Gastroesophageal sphincter (tissue), 4 donors: ENCODE measurements around the gene POLR2M. TPM values are rescaled to one million over a fixed set of nuclear protein-coding genes. Genes with fewer than 3 reads are reported as not detected.

Experiments used
- ATAC-seq: fragments of 150-250 bp; one replicate; pipeline ENCODE4 v1.9.1; 2016; ENCODE audit warnings: mild to moderate bottlenecking, moderate library complexity
- H3K27ac ChIP-seq, 4 donors: fragments of 200-600 bp; sonication (generic) in 3 of 4; 1 replicate in 3 of 4; 2 replicates in 1 of 4; pipeline ENCODE4 v1.5.1; 2016 to 2019
- H3K27me3 ChIP-seq: fragments of 200-600 bp; sonication (generic); one replicate; pipeline ENCODE4 v1.5.1; 2019
- H3K36me3 ChIP-seq, 2 donors: fragments of 200-600 bp; sonication (generic); one replicate each; pipeline ENCODE4 v1.5.1; 2019; ENCODE audit warnings: control low read depth in 1 of 2
- H3K4me1 ChIP-seq, 3 donors: fragments of 200-600 bp; sonication (generic); 1 replicate in 2 of 3; 2 replicates in 1 of 3; pipeline ENCODE4 v1.5.1; 2016 to 2019; ENCODE audit warnings: control low read depth in 2 of 3
- H3K4me3 ChIP-seq, 2 donors: fragments of 200-600 bp; sonication (generic); one replicate each; pipeline ENCODE4 v1.5.1; 2019; ENCODE audit warnings: mild to moderate bottlenecking in 1 of 2, moderate library complexity in 1 of 2
- H3K9me3 ChIP-seq, 3 donors: fragments of 200-600 bp; sonication (generic); one replicate each; pipeline ENCODE4 v1.5.1; 2017 to 2019; ENCODE audit warnings: control low read depth in 2 of 3
- EP300 ChIP-seq: sonication (generic); formaldehyde crosslinking; IDR thresholded peaks from one replicate; pipeline ENCODE4 v1.6.1; 2017; ENCODE audit warnings: antibody characterized with exemption, mild to moderate bottlenecking
- POLR2A ChIP-seq, 2 donors: fragments of 450-650 bp; IDR thresholded peaks; one replicate each; pipeline ENCODE4 v1.6.1; 2017; ENCODE audit warnings: antibody characterized with exemption in 2 of 2, mild to moderate bottlenecking in 2 of 2, moderate library complexity in 1 of 2
- POLR2AphosphoS5 ChIP-seq: sonication (generic); formaldehyde crosslinking; IDR thresholded peaks from one replicate; pipeline ENCODE4 v1.6.1; 2017; ENCODE audit warnings: antibody characterized with exemption
- WGBS, 2 donors: methylation state at CpG; one replicate each; pipeline ENCODE4 v1.1.5; 2018; ENCODE audit warnings: low coverage in 1 of 2; 5-methylcytosine and 5-hydroxymethylcytosine counted together
- total RNA-seq, 4 donors: library from RNA; depleted of rRNA; stranded (reverse); fragments of >200 nt; gene quantifications; one replicate each; pipeline ENCODE4 v1.1.0, GENCODE V29; 2016
- TF ChIP-seq, protein P1 (sequence below), 4 experiments: fragments of 200-600 bp in 2 of 4; fragments of 450-650 bp in 2 of 4; sonication (generic) in 1 of 4; IDR thresholded peaks; one replicate each; pipeline ENCODE4 v1.5.1; 2017 to 2019; ENCODE audit warnings: antibody characterized with exemption in 4 of 4, mild to moderate bottlenecking in 2 of 4, moderate library complexity in 2 of 4

Gene POLR2M
- total RNA-seq, 4 donors from 2014 or later: 47.3 to 80.5 (median 59.0) TPM

DNA sequence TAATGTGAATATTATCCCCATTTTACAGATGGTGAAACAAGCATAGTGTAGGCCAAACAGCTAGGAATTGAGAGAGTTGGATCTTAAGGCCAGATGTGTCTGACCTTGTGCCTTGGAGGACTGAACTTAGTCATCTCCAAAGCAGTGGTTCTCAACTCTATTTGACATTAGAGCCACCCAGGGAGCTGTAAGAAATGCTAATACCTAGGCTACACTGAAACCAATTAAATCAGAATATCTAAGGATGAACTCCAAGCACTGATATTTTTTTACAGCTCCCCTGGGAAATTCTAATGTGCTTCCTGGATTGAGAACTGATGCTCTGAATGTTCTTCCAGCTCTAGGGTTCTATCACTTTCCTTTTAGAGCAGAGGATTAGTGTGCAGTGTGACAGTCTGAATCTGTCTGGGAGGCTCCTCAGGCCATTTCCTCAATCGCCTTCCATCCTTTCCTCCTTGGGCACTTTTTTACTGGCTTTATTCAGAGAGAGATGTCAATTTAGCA, 32.3 kb downstream of the POLR2M start:
- Histone ChIP-seq H3K4me1 (no peaks in the 10 kb centered on the region), H3K27me3 (no peaks in the 10 kb centered on the region), H3K27ac (no peak overlapping the region), H3K9me3 (no peaks in the 10 kb centered on the region), H3K4me3 (no peak overlapping the region), H3K36me3 (no peaks in the 10 kb centered on the region)
- no peak for ATAC-seq
- WGBS, 2 donors: 100% methylated on average over 1 of the region's 1 CpG; no CpG with 5 or more reads in 1 of the 2 donors
- no peak for TF ChIP-seq EP300
- TF ChIP-seq, protein P1, sequence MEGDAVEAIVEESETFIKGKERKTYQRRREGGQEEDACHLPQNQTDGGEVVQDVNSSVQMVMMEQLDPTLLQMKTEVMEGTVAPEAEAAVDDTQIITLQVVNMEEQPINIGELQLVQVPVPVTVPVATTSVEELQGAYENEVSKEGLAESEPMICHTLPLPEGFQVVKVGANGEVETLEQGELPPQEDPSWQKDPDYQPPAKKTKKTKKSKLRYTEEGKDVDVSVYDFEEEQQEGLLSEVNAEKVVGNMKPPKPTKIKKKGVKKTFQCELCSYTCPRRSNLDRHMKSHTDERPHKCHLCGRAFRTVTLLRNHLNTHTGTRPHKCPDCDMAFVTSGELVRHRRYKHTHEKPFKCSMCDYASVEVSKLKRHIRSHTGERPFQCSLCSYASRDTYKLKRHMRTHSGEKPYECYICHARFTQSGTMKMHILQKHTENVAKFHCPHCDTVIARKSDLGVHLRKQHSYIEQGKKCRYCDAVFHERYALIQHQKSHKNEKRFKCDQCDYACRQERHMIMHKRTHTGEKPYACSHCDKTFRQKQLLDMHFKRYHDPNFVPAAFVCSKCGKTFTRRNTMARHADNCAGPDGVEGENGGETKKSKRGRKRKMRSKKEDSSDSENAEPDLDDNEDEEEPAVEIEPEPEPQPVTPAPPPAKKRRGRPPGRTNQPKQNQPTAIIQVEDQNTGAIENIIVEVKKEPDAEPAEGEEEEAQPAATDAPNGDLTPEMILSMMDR (IDR thresholded peaks at IDR 0.05): no peak
- TF ChIP-seq POLR2AphosphoS5: no peak
- TF ChIP-seq POLR2A (IDR thresholded peaks at IDR 0.05): no peak

GRCh38 chr15:57740048-57740447, 33.5 kb downstream of the POLR2M start:
- Histone ChIP-seq H3K4me1 (no peaks in the 10 kb centered on the region), H3K9me3 (no peaks in the 10 kb centered on the region), H3K27ac (no peak overlapping the region), H3K36me3 (no peaks in the 10 kb centered on the region), H3K4me3 (no peak overlapping the region), H3K27me3 (no peaks in the 10 kb centered on the region)
- ATAC-seq: no peak
- WGBS, 2 donors: no CpG with 5 or more reads among the region's 4 CpGs
- no peak for TF ChIP-seq POLR2AphosphoS5
- TF ChIP-seq EP300: no peak
- no peak for TF ChIP-seq POLR2A (IDR thresholded peaks at IDR 0.05)
- TF ChIP-seq, protein P1 (IDR thresholded peaks at IDR 0.05): no peak

- TF ChIP-seq EP300 (no peak), POLR2A (IDR thresholded peaks at IDR 0.05) (no peak), POLR2AphosphoS5 (no peak)
- TF ChIP-seq, protein P1 (IDR thresholded peaks at IDR 0.05): no peak
Observed at GRCh38 chr15:57741089-57741488, 34.6 kb downstream of the POLR2M start.

DNA sequence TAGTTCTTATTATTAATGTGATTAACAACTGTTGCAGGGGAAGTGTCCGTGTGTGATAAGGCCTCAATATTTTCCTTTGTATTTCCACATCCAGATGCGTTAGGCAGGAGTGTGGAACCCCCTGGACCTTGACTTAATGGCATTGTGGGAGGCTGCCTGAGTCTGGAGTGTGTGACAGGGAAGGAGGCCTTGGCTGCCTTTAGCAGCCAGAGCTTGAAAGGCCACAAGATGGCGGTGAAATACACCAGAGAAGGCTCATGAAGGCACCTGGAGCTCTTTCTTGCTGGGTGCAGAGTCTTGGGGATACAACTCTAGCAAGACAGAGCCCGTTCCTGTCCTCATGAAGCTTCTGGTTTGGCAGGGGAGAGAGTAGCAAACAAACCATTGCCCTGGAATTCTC, 36.9 kb downstream of the POLR2M start:
- TF ChIP-seq, protein P1 (IDR thresholded peaks at IDR 0.05): no peak
- TF ChIP-seq POLR2AphosphoS5 (no peak), POLR2A (IDR thresholded peaks at IDR 0.05) (no peak), EP300 (no peak)
- no peaks in the 10 kb centered on the region for H3K27me3 ChIP-seq
- no peak overlapping the region for H3K4me3 ChIP-seq
- H3K9me3 ChIP-seq: no peaks in the 10 kb centered on the region
- H3K36me3 ChIP-seq: no peaks in the 10 kb centered on the region
- WGBS, 2 donors: 83 to 89% methylated on average over 3 of the region's 4 CpGs
- no peak overlapping the region for H3K27ac ChIP-seq
- ATAC-seq: no peak
- no peaks in the 10 kb centered on the region for H3K4me1 ChIP-seq

More at GRCh38 chr15:57741089-57741488, 34.6 kb downstream of the POLR2M start:
- WGBS, 2 donors: 57 to 59% methylated on average over 3 of the region's 3 CpGs
- Histone ChIP-seq H3K9me3 (no peaks in the 10 kb centered on the region), H3K4me3 (no peak overlapping the region), H3K36me3 (no peaks in the 10 kb centered on the region), H3K27ac (no peak overlapping the region), H3K27me3 (no peaks in the 10 kb centered on the region), H3K4me1 (no peaks in the 10 kb centered on the region)
- no peak for ATAC-seq

GRCh38 chr15:57746786-57747185, 40.3 kb downstream of the POLR2M start:
- H3K4me3 ChIP-seq: peak overlapping the region; percentile 6 to 32

More at GRCh38 chr15:57746786-57747185, 40.3 kb downstream of the POLR2M start:
- peak overlapping the region in 1 of 4 donors; percentile 52 for H3K27ac ChIP-seq
- no peak for ATAC-seq
- TF ChIP-seq, protein P1 (IDR thresholded peaks at IDR 0.05): no peak
- no peak for TF ChIP-seq EP300
- no peak for TF ChIP-seq POLR2AphosphoS5
- TF ChIP-seq POLR2A (IDR thresholded peaks at IDR 0.05): no peak
- H3K9me3 ChIP-seq: no peaks in the 10 kb centered on the region
- H3K36me3 ChIP-seq: no peaks in the 10 kb centered on the region
- no peaks in the 10 kb centered on the region for H3K27me3 ChIP-seq
- 39 to 53% methylated on average over 3 to 5 of the region's 9 CpGs for WGBS, 2 donors
- no peaks in the 10 kb centered on the region for H3K4me1 ChIP-seq
